Epithelial cell of prostate (primary cell): ENCODE measurements around the gene AMBRA1.

Experiments
- DNase-seq: peaks from one replicate; pipeline ENCODE4 v3.0.0-alpha.2; 2011; ENCODE audit warnings: low read depth, low spot score
- H3K27ac ChIP-seq: fragments of 450-650 bp; 2 replicates; pipeline ENCODE4 v1.5.1; 2017; ENCODE audit warnings: mild to moderate bottlenecking

The AMBRA1 gene

DNA sequence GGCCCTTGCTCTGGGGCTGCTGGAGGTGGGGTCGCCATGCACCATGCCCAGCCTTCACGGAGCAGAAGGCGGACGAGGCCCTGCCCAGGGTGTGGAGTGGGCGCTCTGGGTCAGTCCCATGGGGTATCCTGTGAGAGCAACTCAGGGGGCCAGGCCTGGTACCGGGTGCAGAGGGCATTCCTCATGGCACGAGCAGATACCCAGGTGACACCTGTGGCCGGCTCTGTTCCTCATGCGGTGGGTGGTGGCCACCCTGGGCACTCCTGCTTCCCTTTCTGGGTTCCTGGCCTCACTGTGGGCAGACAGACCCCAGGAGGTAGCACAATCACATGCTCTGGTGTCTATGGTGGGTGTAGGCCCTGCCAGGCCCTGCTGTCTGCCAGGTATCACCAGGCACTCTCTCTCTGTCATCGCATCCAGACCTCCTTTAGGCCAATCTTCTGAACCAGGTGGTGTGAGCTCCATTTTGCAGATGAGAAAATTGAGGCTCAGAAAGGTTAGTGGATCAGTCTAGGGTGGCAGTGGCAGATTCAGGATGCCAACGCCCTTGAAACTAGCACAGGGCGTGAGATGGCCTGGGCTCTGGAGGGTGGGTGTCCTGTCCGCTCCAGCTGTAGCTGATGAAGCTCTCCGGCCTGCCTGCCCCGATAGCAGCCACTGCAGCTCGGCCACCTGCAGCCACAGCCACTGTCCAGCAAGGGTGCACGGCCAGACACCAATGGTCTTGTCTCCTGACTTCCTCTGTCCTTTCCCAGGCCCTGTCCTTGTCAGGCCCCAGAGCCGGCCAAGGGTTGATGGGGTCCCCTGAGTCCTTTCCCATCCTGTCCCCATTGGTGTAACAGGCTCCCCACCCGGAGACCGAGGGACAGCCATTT, 231.4 kb downstream of the AMBRA1 start:
- H3K27ac ChIP-seq, result peak overlapping the region; percentile 41
- DNase-seq, result no peak

DNA sequence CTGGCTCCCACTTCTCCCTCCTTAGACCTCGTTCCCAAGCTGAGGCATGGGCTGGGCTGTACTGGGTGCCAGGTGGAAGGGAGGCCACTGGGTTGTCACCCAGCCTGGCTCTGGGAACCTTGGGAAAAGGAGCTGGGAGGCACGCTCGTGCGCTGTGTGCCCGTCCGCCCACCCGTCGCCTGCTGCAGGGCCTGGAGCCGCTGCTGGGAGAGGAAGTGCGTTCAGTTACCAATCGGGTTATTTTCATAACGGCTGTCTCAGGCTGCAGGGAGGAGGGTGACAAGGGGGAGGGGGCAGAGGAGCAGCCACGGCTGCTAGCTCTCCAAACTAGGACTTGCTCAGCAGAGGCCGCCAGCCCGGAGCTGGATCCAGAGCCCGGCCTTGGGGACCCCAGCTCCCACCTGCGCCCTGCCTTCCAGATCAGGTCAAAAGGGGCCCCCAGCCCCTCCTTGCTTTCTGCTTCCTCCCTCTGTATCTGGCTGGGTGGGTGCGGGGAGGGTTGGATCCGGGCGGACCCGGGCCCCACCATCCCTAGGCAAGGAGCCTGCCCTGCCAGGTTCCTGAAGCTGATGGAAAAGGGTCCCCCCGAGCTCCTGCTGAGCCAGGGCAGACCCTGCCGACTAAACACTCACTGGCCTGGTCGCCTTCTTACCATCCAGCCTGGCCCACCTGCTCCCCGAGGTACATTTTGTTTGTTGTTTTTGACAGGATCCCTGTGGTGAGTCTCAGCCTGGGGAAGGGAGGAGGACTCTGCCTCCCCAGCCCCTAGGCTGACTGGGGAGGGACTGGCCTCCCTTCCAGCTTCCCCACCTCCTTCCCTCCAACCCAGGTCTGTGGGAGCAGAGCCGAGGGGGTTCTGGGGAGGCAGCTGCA, 232.3 kb downstream of the AMBRA1 start:
- no peak overlapping the region for H3K27ac ChIP-seq
- no peak for DNase-seq

DNA sequence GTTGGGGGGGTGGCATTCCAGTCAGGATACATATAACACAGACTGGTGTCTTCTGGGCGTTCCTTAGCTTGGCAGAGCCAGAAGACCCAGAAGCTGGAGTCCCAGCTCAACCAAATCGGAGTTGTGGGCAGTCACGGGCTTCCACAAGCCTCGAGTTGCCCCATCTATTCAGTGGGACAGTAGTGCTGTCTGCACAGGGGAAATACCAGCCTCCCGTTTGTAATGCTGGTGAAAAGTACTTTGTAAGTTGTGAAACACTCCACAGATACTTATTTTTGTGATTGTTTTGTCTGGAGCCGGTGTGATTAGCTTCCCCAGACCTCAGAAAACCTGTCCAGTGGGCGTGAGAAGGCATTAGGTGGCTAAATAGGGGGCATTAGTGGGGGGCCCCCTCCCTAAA, 232.9 kb downstream of the AMBRA1 start:
- H3K27ac ChIP-seq, result no peak overlapping the region

DNA sequence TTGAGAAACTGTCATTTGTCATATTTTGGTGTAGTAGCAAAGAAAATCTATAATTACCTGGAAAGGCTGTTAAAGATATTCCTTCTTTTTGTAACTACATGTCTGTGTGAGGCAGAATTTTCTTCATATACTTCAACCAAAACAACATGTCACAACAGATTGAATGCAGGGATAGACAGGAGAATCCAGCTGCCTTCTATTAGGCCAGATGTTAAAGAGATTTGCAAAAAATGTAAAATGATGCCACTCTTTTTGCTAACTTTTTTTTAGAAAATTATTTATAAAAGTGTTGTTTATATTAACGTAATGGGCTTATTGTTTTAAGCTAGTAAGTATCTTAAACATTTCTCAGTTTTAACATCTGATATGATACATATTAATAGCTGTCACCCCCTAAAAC, 233.9 kb downstream of the AMBRA1 start:
- H3K27ac ChIP-seq, result no peak overlapping the region
- no peak for DNase-seq

More for the DNA sequence above, 232.9 kb downstream of the AMBRA1 start:
- DNase-seq, result no peak

DNA sequence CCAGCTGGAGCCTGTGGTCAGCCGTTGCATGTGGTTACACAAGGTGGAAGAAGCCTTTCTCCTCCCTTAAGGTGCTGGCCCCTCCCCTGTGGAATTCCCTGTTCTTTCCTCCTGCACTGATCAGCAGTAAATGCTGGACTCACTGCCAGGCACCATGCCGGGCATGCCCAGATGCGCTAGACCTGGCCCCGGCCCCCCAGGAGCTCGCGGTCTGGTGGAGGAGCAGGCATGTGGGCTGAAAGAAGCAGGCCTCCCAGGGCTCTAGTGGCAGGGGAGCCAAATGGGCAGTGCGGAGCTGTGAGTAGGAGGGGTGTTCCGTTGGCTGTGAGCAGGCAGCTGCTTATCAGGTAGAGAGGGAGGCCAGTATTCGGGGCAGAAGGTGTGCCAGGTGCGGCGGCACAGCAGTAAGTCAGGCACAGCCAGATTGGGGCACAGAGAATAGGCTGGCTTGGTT, 236.3 kb downstream of the AMBRA1 start:
- no peak for DNase-seq
- H3K27ac ChIP-seq, result peak overlapping the region; percentile 85

DNA sequence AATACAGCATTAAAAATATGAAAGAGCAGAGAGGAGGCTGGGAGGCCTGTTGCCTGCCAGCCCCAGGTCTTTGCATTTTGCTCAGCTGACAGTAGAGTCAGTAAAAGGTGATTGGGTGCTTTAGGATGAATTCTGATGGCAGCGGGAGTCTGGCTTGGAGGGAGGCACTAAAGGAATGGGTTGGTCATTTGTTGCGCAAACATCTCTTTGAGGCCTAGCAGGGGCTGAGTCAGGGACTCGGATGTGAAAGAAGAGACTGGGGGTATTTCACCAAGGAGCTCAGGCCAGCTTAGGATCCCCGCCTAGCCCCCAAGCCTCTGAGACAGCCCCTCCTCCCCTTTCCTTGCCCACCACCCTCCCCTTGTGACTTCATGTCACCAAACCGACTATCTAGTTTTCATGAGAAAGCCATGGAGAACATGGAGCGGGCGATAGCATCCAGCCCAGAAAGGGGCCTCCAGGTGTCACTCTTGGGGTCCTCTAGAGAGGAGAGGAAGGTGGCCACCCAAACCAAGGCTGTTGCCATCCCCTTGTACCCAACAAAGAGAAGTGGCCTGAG, 236.8 kb downstream of the AMBRA1 start:
- DNase-seq, result no peak
- peak overlapping the region; percentile 85 for H3K27ac ChIP-seq

DNA sequence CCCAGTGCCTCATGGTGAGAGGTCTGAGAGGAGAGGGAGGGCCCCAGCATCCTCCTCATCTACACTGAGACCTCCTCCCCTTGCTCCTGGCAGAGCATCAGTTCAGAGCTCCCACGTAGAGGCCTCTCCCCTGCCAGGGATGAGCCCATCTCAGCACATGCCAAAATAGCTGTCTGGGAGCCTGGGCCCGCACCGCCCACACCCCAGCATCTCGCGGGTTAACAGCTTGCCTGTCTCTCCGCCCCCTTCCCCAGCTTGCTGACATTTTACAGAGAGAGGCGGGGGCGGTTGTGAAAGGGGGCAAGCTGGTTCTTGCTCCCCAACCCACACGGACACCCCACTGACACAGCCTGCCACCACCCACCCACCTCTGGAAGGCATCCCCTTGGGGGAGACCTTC, 240.1 kb downstream of the AMBRA1 start:
- no peak overlapping the region for H3K27ac ChIP-seq
- no peak for DNase-seq

DNA sequence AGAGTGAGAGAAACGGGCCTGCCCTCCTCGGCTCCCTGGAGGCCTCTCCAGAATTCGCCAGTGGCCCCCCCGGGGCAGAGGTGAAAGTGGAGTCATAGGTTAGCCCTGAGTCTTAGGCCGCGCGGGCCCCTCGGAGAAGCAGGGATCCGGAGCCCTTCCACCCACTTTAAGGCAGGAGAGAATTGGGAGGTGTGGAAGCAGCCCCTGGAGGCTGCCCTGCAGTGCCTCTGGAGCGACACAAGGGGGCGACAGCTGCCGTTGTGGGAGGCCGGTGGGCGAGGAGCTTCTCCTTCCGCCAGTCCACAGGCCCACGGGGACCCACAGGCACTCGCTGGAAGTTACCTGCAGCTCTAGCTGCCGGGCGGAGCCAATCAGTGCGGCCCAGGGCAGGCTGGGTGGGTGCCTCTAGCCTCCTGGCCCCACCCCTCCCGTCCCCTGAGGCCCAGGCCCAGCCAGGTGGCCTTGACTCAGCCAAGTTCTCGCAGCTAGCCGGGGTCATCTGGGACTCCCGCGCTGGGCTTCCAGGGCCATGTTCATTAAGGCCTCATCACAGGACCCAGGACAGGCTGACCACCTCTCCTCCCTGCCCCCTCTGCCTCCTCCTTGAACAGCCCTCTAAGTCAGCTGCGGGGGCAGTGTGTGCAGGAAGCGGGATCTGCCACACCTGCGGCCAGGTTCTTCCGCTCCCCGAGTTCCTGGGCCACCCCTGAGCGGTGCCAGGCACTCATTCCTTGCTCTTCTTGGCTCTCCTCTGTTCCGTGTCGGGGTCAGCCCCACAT, 241.6 kb downstream of the AMBRA1 start:
- DNase-seq, result no peak
- peak overlapping the region; percentile 49 for H3K27ac ChIP-seq

DNA sequence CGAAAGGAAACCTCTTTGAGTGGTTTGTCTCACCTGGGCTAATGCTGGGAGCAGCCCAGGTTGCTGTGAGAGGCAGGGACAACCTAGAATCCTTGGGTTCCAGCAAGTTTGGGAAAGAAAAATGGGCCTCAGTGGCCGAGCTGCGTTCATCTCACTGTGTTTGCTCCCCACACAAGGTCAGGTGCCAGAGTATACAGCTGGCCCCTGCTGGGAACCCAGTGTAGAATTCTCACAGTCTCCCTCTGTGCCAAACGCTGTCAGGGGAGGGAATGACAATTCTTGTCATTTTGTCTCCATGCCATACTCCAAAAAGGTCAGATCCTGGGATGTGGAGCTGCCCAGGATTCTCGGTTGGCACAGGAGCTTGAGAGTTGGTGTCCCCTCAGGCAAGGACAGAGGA, 242.2 kb downstream of the AMBRA1 start:
- H3K27ac ChIP-seq, result peak overlapping the region; percentile 49
- DNase-seq, result no peak

DNA sequence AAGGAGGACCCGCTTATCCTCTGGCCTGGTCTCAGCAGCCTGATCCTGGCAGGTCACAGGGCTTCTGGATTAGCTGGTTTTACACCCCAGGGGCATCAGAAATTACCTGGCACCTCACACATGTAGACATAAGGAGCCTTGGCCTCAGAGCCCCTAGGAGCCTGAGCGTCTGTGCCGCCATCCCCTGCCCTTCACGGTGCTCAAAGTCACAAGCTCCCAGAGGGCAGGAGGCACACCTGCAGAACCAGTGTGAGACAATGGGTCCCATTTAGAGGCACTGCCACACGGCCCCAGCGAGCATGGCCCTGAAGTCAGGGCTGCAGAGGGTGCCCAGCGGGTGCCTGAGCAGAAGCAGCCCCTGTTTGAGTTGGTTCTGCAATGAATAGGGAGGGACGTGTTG, 242.7 kb downstream of the AMBRA1 start:
- no peak for DNase-seq
- no peak overlapping the region for H3K27ac ChIP-seq

DNA sequence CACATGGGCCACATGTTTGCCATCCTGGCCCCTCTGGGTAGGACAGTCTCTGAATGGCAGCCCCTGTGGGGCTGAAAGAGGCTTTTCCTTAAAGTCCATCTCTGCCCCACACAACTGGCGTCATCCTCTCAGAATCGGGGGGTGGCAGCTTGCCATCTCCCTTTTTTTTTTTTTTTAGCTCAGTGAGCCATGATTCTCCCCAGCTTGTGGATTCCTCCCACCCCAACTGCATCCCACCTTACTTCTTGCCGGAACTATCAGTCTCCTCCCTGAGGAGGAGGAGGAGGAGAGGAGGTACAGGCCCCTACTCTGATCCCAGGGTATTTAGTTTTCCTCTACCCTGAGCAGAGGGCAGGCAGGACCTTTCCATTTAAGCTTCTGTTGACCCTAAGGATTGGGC, 243.1 kb downstream of the AMBRA1 start:
- no peak overlapping the region for H3K27ac ChIP-seq
- no peak for DNase-seq

DNA sequence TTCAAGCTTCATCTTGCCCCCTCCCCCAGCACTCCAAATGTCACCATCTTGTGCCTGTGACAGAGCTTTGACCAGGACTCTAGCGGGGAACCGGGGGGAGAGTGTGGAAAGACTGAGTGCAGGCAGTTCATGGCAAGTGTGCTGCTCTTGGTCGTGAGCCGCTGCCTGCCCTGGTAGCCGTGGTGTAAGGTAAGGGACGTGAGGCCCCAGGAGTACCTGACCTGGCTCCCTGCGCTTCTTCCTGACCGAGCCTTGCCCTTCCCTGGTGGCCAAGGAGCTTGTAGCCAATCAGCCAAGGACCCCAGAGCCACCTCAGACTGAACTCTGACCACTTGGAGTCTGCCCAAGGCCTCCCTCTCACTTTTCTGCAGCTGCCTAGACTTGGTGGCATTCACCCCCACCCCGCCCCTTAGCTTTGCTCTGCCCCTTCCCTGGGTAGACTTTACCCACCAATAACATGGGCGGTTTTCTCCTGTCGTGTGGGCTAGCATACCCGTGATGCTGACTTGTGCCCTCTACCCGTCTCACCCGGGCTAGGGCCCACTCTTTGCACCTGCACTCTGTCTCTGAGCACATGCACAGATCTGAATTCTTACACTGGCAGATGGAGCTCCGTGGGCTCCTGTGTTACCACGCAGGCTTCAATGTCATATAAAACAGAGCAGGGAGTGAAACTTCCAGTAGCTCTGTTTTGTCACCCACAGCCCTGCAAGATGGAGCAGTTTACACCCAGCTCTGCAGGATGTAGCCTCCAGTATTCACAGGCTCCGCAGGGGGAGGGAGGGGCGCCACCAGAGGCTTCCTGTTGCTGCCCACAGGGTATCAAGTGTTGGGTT, 245.0 kb downstream of the AMBRA1 start:
- DNase-seq, result no peak
- no peak overlapping the region for H3K27ac ChIP-seq

DNA sequence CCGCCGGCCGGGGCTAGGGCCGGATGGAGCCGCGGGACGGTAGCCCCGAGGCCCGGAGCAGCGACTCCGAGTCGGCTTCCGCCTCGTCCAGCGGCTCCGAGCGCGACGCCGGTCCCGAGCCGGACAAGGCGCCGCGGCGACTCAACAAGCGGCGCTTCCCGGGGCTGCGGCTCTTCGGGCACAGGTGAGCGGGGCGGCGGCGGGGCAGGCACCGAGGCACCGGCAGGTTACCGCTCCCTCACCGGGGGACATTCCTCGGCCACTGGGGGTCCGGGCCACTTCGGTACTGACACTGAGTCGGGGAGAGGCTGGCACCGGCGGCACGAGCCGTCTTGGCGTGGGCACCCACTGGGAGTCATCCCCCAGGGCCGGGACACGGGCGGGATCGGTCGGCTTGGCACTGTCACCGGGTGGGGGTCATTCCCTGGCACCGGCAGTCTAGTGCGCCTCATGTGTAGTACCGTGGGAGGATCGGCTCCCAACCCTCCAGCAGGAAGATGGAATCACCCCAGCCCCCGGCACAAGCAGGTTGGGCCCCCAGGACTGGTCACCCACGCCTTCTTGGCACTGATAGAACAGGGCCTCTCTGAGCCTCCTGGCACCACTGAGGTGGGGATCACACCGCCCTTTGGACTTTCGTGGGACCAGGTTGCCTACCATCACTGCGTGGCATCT, 246.0 kb downstream of the AMBRA1 start:
- peak overlapping the region; percentile 40 for H3K27ac ChIP-seq
- no peak for DNase-seq

DNA sequence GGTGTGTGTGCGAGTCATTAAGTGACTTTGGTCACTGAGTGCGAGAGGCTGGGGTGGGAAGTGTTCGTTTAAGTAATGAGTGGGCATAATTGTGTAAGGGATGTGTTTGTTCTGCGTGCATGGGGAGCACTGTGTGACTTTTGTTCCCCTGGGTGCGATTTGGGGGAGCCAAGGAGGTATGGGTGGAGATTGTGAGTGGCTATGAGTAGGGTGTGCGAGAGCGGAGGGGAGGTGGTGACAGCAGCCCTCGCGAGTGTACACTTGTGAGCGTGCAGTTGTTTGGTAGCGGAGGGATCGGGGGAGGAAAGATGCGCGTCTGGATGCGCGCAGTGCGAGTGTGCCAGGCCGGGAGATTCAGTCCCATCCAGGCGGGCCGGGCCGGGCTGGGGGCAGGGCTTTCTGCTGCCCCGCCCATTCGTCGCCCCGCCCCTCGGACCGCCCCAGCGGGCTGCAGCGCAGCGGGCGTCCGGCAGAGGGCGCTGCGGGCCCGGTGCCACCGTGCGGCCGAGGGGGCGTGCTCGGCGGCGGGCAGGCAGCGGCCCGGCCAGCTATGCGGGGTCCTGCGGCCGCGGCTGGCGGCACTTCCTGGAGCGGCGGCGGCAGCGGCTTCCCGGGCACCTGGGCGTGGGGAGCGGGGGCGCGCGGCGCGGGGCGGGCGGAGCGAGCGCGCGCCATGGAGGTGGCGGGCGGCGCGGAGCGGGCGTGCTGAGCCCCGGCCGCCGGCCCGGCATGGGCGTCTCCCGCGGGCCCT, 246.8 kb downstream of the AMBRA1 start, which contains the start of gene DGKZ:
DGKZ (plus strand) TSS at position 578 of the 751 bp plus-strand sequence. CDS start 197 bp downstream, outside the sequence.
- peak within 1 kb of the TSS; percentile 80 for H3K27ac ChIP-seq
- no peak for DNase-seq
